T47D (cell line): ENCODE data around the gene GLE1.

Experiments used
- DNase-seq, 2 experiments: peaks; one replicate each; pipeline versions ENCODE4 v3.0.0 to v3.0.0-alpha.2; 2011 to 2012; ENCODE audit warnings: low read depth in 1 of 2, low spot score in 1 of 2
- JUND ChIP-seq: IDR thresholded peaks from 2 replicates; pipeline ENCODE4 v1.6.1; 2012; ENCODE audit warnings: low read depth
- in situ Hi-C: cut with HindIII; loops from 2 replicates; pipeline ENCODE4 v1.10.0; 2016; ENCODE audit warnings: low sequenced_read_pairs, low pct_unique_long_range_greater_than_20kb

Gene GLE1

DNA sequence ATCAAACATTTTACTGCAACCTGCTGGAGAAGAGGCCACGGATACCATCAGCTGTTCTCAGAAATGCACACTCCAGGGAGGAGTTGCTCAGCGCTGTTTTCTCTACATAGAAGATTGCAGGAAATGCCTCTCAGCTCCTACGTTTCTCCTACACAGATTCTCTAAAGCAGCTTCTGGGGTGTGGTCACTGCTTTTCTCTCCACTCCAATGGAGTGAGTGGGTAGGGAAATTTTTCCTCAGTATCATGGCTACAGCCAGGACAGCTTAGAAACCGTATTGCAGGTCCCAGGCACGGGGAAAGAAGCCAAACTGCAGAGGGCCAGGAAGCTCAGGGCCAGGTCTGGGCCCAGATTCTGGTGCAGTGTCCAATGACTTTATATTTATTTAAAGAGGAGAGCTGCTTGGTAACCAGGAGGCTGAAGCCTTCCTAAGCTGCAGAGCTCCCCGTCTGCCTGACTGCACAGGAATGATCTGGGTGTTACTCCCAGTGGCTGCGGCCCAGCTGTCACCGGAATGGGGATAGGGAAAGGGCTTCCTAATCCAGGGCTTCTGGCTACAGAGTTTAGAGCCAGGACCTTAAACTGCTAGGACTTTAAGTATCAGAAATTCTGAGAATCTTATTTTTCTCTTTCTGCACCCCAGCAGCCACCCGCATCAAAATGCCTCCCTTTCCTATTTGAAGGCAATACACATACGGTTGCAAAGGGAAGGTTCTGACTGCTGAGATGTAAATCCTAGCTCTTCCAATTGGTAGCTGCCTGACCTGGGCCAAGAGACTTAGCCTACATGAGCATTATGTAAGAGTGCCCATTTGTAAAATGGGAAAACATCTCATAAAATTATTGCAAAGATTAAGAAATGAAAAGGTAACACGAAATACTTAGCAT is 46.5 kb downstream of the GLE1 start:
- in situ Hi-C loops, result no loop called here
- DNase-seq, result no peak
- no peak for TF ChIP-seq JUND

DNA sequence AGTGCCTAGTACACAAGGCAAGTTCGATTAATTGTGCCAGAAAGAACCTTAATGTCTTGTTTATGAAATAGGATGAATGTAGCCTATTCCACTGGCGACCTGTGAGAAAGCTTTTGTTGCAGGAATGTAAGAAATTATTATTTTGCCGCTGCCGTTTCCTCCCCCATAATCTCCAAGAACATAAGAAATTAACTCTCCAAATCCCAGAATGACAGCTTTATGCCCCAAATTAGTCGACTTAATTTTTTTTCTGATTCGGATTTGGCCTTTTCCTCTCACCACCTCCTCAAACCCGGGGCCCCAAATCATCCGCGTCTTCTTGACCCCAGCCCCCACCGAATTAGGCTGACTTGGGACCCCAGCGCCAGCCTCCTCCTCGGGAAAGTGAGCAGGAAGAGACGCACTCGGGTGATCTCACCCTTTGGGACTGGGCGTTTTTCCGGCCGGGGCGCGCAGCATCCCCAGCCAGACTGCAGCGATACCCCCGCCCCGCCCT is 47.2 kb downstream of the GLE1 start:
- in situ Hi-C loops, result no loop called here
- no peak for TF ChIP-seq JUND
- no peak for DNase-seq

- in situ Hi-C loops, result no loop called here
- DNase-seq, result peak; percentile 92 to 93
- TF ChIP-seq JUND, result no peak
Observed at GRCh38 chr9:128552153-128552743, 47.7 kb downstream of the GLE1 start, which contains the start of gene SPTAN1. Gene SPTAN1 (plus strand): TSS chr9:128552587. CDS start chr9:128566741, 14,154 bp downstream.

- peak; percentile 54 to 57 for DNase-seq
- no peak for TF ChIP-seq JUND
- in situ Hi-C loops, result no loop called here
Observed at GRCh38 chr9:128552744-128553440, 48.4 kb downstream of the GLE1 start.

DNA sequence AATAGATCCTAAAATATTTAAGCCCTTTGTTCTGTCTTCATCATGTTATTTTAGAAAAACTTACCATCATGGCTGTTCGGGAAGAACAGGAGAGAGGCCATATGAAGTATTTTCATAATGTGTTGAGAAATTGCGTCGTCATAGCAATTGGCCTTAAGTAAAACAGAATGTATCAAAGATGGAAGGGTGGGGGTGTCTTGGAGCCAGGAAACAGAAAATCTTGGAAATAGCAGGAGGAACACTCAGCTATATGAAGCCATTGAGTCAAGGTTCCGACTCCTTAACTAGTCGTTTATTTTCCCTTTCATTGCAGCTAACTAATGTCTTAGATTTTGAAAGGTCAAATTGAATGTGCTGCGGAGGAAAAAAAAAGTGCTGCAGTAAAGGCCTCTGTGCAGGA is 49.2 kb downstream of the GLE1 start:
- DNase-seq, result no peak
- in situ Hi-C loops, result no loop called here
- TF ChIP-seq JUND, result no peak

DNA sequence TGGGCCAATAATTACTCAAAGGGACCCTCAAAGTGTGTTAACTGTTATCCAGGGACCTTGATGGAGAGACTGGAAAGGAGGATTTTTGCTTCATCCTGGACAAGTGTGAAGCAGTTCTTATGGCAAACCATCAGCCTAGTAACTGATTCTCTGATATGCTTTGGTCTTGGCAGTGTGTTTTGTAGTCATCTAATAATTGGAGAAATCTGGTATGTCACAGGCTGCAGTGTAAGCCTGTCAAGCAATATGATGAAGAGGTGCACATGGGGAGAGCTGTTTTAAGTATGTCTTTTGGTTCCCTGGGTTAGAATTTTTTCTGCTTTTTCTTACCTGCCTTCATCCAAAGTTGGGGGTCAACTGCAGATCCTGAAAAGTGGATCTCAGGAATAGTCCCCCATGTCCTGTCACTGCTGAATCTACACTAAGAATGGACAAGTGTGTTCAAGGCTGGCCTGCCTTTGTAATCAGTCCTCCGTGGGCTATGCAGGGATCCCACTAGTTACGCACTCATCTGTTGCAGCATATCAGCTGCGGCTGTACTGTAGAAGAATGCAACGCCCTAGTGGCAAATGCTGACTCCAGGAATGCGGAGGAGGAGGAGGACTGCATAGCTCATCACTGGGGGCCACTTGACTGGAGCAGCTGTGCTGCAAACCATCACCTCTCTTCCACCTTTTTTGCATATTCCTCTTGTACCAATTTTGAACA is 49.8 kb downstream of the GLE1 start:
- in situ Hi-C loops, result no loop called here
- DNase-seq, result peak; percentile 60 to 68
- TF ChIP-seq JUND, result no peak

DNA sequence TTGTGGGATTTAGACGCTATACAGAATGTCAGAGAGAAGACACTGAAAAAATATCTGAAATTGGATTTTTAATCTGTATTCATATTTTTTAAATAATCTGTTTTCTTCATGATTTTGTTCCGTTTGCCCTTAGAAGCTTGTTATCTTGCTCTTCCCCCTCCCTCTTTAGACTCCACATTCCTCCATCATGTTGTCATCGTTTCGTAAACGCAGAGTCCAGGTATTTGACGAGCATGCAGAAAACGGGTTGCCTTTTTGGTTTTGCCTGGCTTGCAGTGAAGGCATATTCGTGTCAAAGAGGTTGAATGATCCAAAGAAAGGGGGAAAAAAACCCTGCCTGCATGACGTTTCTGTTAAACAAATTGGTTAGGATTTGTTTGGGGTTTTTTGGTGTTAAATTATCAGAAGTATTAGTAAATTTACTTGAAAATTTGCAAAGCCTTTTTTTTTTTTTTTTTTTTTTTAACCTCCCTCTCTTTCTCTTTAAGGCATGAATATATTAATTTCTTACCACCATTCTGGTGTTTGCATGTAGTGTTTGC is 50.7 kb downstream of the GLE1 start:
- in situ Hi-C loops, result no loop called here
- peak; percentile 83; the same call in 1 of the 2 replicates for TF ChIP-seq JUND
- peak; percentile 50 to 61 for DNase-seq

- in situ Hi-C loops, result no loop called here
- no peak for DNase-seq
- no peak for TF ChIP-seq JUND
Observed at GRCh38 chr9:128556276-128556675, 51.8 kb downstream of the GLE1 start.

DNA sequence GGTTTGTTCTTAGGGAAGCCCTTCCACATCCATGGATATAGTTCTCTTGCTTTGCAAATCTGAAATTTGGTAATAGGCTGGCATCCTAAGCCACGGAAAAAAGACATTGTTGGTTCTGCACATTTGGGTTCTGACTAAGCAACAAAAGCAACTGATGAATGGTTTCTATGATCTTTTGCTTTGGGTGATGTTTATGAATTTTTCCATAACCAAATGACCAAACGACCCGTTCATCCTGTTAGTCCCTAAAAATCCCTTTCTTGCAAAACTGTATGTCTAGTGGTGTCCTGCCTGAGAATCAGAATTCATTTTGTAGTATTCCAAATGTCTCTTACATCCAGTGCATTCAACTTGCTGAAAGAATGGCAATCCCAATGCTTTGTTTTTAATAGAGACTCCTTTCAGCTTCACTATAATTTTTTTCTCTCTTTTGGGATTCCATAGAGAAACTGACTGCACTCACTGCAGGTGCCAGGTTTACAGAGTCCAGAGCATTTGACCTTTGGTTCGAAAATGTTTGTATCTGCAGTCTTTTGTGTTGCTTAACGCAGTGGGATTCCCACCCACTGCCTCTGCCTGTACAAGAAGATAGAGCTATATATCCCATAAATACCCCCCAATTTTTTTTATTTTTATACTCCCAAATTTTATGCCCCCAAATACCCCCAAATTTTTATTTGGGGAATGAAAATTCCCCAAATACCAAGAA is 52.6 kb downstream of the GLE1 start:
- in situ Hi-C loops, result no loop called here
- DNase-seq, result no peak
- no peak for TF ChIP-seq JUND

DNA sequence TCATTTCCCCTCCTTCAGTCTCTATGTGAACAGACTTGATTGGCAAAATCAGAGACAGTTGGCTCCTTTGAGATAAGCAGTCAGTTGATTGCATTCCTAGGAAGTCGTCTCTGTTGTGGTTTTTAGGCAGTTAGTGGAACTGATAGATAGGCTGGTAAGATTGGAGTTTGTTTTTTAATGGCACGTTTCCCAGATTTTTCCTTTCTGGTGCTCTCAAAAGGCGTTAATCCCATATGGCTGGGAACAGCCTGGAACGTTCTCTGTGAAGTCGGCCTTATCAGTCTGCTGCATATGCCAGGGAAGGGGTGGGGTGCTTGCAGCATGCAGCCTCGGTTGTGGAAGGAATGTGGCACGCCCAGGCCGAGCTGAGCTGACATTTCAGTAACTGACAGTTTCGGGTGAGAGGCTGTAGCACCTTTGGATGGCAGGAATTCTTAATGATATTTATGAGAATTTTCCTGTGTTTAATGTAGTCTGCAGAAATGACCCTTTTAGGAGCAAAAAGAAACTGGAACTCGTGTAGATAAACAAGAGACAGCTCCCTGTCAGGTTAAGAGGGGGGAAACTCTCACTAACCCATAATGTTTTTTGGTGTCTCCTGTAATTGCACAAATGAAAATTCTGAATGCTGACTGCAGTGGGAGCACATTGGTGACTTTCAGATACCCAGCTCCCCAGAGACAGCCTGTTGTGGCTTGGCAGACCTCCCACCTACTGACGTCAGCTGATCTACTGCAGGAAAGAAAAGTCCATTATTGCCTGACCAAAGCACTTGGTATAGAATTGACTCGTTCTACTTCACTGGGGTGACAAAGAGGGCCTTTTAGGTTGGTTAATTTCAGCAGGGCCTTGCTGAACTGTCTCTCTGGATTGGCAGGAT is 54.2 kb downstream of the GLE1 start:
- in situ Hi-C loops, result no loop called here
- DNase-seq, result no peak
- TF ChIP-seq JUND, result no peak

GRCh38 chr9:128565578-128565977 is 61.1 kb downstream of the GLE1 start:
- TF ChIP-seq JUND, result no peak
- DNase-seq, result no peak
- in situ Hi-C loops, result no loop called here
